HUDEP-2 (cell line): ENCODE measurements around the gene PAX1.
A peak's percentile ranks its signal among the peaks of the same experiment; 100 is the strongest.

ENCODE experiments used
- DNase-seq, 76 experiments: peaks; one replicate each; lab custom pipeline; 2025; ENCODE audit not compliant: unreplicated experiment in 76 of 76; lab: John Stamatoyannopoulos, UW

The PAX1 gene

DNA sequence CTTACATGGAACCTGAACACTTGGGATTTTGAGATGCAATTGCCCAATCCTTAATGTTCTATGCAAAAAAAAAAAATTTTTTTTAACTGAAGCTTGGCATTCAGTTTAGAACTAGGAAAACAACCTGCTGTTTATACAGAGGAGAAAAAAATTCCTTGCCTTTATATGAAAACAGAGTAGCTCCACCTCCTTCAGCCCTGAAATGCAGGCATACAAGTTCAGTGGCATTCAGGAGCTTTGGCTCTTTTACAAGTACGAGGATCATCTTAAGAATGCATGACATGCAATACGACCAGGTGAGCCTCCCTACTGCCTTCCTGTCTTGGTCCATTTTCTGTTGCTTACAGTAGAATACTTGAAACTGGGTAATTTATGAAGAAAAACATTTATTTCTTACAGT, 20.4 kb downstream of the PAX1 start:
- no peak for DNase-seq

DNA sequence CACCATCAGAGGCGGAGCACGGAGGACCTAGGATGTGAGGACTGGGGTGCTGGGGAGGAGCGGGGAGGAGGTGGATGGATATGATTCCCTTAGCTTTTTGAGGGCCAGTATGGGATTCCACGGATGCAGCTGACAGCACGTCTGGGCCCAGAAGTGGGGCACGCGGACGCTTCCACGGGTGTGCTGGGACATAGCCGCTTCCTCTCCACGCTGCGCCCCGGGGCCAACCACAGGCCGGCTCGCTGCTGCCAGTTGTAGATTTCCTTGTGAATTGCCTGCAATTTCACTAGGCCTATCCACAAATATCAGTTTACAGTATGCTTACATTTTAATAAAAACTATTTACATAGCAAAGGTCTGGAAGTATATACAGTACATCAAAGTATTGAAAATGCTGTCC, 23.9 kb downstream of the PAX1 start:
- no peak for DNase-seq

GRCh38 chr20:21739161-21739560, 33.7 kb downstream of the PAX1 start:
- no peak for DNase-seq

- DNase-seq, result no peak
Measured at GRCh38 chr20:21739682-21740081, 34.2 kb downstream of the PAX1 start.

DNA sequence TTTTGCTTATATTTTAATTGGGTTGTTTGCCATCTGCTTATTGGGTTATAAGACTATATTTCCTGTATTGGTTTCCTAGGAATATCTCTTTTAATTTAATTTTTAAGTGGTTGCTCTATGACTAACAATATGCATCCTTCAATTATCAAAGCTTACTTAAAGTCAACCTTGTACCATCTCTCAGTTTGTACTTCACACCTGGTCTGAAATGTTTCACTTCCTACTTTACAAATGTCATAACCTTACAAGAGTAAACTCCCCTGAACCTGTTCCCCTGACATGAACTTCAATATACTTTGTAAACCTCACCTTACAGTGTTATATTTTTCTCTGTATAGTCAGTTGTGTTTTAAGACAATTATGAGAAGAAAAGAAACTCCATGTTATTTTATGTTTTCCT, 35.8 kb downstream of the PAX1 start:
- no peak for DNase-seq

- no peak for DNase-seq
Measured at GRCh38 chr20:21762646-21763045, 57.2 kb downstream of the PAX1 start.

- DNase-seq, result no peak
Measured at GRCh38 chr20:21767200-21767738, 61.8 kb downstream of the PAX1 start.

GRCh38 chr20:21767739-21768223, 62.3 kb downstream of the PAX1 start:
- peak in 28 of 76 experiments; percentile 1 to 45 (median 4) for DNase-seq
